GM10248 (cell line): Measurements from ENCODE around the gene GABBR2.

Experiments
- CTCF ChIA-PET: fragments of 300-600 bp; sonication (Branson Sonifier 250); formaldehyde crosslinking; extraction: SDS; loops from one replicate; lab custom pipeline; 2021; ENCODE audit warnings: antibody characterized with exemption; lab: Yijun Ruan, JAX
- POLR2A ChIA-PET: fragments of 350-650 bp; sonication (Branson Sonifier 250); formaldehyde crosslinking; extraction: SDS; loops from one replicate; lab custom pipeline; 2020; ENCODE audit warnings: antibody characterized with exemption; lab: Yijun Ruan, JAX
- DNase-seq: peaks from one replicate; pipeline ENCODE4 v3.0.0; 2012; ENCODE audit errors: extremely low spot score
- TF ChIP-seq, protein P1 (sequence below): IDR thresholded peaks from 2 replicates; pipeline ENCODE4 v1.5.1; 2012; ENCODE audit warnings: mild to moderate bottlenecking, low read depth; ENCODE audit errors: extremely low read depth, missing control alignments, control extremely low read depth

The GABBR2 gene

DNA sequence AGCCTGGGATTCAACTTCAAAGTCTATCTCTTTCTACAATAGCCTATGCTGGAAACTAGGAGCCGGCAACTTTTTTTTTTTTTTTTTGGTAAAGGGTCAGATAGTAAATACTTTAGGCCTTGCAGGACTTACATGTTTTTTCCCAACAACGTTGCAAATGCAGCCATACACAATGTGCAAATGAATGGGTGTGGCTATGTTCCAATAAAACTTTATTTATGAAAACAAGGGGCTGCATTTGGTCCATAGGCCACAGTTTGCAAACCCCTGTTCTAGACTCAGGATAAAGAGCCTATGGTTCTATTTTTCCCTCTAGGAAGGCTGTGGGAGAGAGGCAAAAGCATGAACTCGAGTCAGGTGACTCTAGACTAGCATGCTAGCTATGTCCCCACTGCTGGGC lies 189.1 kb downstream of the GABBR2 start:
- no peak for DNase-seq
- POLR2A ChIA-PET: no interaction called here
- CTCF ChIA-PET: no interaction called here
- TF ChIP-seq, protein P1, sequence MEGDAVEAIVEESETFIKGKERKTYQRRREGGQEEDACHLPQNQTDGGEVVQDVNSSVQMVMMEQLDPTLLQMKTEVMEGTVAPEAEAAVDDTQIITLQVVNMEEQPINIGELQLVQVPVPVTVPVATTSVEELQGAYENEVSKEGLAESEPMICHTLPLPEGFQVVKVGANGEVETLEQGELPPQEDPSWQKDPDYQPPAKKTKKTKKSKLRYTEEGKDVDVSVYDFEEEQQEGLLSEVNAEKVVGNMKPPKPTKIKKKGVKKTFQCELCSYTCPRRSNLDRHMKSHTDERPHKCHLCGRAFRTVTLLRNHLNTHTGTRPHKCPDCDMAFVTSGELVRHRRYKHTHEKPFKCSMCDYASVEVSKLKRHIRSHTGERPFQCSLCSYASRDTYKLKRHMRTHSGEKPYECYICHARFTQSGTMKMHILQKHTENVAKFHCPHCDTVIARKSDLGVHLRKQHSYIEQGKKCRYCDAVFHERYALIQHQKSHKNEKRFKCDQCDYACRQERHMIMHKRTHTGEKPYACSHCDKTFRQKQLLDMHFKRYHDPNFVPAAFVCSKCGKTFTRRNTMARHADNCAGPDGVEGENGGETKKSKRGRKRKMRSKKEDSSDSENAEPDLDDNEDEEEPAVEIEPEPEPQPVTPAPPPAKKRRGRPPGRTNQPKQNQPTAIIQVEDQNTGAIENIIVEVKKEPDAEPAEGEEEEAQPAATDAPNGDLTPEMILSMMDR: no peak

DNA sequence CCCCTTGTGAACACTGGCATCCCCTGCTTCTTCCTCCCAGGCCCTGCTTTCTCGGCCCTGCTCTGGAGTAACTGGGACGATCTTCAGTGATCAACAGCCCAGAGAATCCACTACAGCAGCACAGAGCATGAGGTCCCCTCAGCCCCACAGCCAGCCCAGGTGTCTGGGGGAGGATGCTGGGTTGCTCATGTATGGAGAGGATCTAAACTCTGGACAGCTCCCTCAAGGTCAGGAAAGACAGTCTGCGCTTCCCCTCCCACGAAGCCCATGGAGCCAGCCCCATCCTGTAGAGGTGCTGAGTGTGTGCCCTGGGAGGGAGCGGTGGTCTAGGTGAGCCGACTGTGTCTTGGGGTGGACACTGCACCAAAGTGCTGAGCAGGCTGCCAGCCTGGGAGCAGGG lies 190.2 kb downstream of the GABBR2 start:
- CTCF ChIA-PET: interaction anchor here (1.2 kb wide), 1 partner anchor 18 kb away, joined by 4 read pairs; no protein-coding TSS in a partner anchor
- POLR2A ChIA-PET: no interaction called here
- DNase-seq: no peak
- TF ChIP-seq, protein P1: no peak

DNA sequence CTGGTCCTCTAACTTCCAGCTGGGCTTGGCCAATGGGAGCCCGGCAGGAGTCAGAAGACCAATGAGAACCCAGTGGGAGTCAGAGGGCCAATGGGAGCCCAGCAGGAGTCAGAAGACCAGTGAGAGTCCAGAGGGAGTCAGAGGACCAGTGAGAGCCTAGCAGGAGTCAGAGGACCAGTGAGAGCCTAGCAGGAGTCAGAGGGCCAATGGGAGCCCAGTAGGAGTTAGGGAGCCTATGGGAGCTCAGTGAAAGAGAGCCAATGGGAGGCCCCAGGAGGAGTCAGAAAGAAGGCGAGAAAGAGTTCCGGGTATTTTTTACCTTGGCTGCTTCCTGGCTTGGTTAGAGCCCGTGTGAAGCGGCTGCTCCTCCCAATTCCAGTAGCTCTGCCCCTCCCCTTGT lies 191.0 kb downstream of the GABBR2 start:
- TF ChIP-seq, protein P1: no peak
- DNase-seq: no peak
- ChIA-PET CTCF (interaction anchor here (1.2 to 1.9 kb wide), 2 partner anchors 8 to 19 kb away, joined by 4 to 6 read pairs; no protein-coding TSS in a partner anchor), POLR2A (no interaction called here)

DNA sequence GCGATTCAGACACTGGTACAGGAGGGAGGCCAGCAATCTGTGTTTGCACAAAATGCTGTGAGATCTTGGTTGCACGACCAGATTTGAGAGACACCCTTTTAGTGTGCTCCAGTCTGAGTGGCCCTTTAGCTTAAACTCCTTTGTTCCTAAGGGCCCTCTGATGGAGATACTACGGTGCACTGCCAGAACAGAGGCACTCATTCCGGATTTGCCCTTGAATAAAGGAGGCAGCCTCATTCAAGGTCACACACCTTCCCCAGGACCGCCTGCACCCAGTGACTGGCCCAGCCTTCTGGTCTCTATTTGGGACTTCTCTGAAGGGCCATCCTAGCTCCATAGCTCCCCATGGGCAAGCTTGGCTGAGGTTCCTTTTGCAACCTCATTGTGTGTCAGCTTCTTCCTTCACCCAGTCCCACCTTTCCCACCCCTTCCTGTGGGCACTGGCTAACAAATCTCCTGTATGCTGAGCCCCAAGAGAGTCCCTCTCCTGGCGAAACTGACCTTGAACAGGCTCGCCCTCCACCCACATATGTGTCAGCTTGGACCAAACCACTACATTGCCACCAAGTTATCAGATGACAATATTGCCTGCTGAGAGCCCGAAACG lies 191.7 kb downstream of the GABBR2 start:
- TF ChIP-seq, protein P1: no peak
- POLR2A ChIA-PET: no interaction called here
- CTCF ChIA-PET: interaction anchor here (1.2 to 1.9 kb wide), 2 partner anchors 9 to 20 kb away, joined by 4 to 6 read pairs; no protein-coding TSS in a partner anchor
- no peak for DNase-seq

DNA sequence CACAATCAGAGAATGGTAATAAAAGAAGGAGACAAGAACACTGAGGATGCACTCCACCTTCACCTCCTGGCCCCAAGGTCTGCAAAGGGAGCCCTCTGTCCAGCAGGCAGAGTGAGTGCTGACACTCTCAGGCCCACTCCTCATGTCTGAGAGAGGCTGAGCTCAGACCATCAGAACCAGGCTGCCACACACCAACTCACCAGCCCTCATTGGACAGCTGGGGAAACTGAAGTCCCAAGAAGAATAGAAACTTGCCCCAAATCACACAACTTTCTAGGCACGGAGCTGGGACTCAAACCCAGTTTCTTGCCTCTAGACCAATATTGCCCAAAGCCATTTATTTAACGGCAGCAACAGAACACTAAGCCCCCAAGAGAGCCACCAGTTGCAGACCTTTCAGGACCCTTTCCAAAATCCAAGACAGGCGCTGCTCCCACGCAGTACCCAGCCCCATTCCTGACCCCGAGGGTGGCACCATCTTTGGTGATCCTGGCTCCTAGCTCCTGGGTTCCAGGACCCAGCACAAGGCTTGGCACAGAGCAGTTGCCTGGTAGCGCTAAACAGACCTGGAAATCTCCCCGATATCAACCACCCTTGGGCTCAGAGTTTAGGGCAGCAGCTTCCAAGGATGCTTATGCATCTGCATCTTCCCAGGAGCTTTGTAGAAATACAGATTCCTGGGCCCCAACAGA lies 192.4 kb downstream of the GABBR2 start:
- no peak for DNase-seq
- ChIA-PET CTCF (interaction anchor here (1.9 kb wide), 1 partner anchor 10 kb away, joined by 6 read pairs; no protein-coding TSS in a partner anchor), POLR2A (no interaction called here)
- TF ChIP-seq, protein P1: no peak

DNA sequence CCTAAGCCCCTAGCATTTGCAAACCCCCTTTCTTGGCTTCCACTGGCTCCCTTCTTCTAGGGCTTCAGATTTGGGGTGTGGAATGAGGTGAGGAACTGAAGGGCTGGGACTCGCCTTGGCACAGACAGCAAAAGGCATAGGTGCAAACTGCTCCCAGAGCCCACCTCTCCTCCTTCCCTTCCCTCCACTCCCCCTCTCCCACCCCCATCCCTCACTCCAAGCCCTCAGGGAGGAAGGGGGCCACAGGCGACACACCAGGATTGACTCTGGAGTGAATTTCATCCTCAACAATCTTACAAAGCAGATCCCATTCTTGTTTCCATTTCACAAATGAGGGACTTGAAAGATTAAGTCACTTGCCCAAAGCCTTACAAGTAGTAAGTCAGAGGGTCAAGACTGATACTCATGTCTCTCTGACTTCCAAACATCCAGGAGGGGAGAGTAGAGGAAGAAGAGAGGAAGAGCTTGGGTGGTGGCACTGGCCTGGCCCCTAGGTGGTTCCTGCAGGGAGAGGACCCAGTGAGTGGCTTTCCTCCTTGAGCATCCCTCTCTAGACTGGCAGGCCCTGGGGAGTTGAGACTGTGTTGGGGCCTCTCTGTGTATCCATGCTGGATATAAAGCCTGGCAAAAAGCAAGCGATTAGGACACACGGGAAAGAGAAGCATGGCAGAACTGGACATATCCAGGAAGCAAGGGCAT lies 193.1 kb downstream of the GABBR2 start:
- CTCF ChIA-PET: no interaction called here
- POLR2A ChIA-PET: no interaction called here
- TF ChIP-seq, protein P1: no peak
- DNase-seq: no peak
